Left lung (tissue), 10 donors: Measurements from ENCODE around the gene MED28. TPM values are rescaled to one million over a fixed set of nuclear protein-coding genes. Genes with fewer than 3 reads are reported as not detected.
"Not testable (repeated sequence)": the region's sequence is repeated elsewhere in the genome, so short reads cannot be mapped to it uniquely, and the experiment has no call there.

Source experiments
- ATAC-seq: fragments of 200-7000 bp; cut with Tn5 transposase; one replicate; pipeline ENCODE4 v1.9.1; 2020; ENCODE audit warnings: moderate library complexity
- DNase-seq, 4 donors: peaks; one replicate each; pipeline ENCODE4 v3.0.0-alpha.2; 2013 to 2020
- H3K27ac ChIP-seq, 2 donors: fragments of 200-600 bp; sonication (generic) in 1 of 2; one replicate each; pipeline versions ENCODE4 v1.5.0 to v1.8.0; 2020 to 2021
- H3K27me3 ChIP-seq, 2 donors: fragments of 200-600 bp; sonication (generic) in 1 of 2; one replicate each; pipeline versions ENCODE4 v1.5.0 to v1.8.0; 2020 to 2021
- H3K36me3 ChIP-seq, 2 donors: fragments of 200-600 bp; sonication (generic) in 1 of 2; one replicate each; pipeline versions ENCODE4 v1.5.0 to v1.8.0; 2020 to 2021
- H3K4me1 ChIP-seq, 2 donors: fragments of 200-600 bp; one replicate each; pipeline ENCODE4 v1.8.0; 2021
- H3K4me3 ChIP-seq, 2 donors: fragments of 200-600 bp; sonication (generic) in 1 of 2; one replicate each; pipeline versions ENCODE4 v1.5.0 to v1.8.0; 2020 to 2021; ENCODE audit warnings: mild to moderate bottlenecking in 1 of 2
- H3K9me3 ChIP-seq, 2 donors: fragments of 200-600 bp; sonication (generic) in 1 of 2; one replicate each; pipeline versions ENCODE4 v1.5.0 to v1.8.0; 2020 to 2021
- intact Hi-C, 2 donors: fragments of 100-400 bp; cut with DNase I; formaldehyde crosslinking; loops; one replicate each; pipeline versions ENCODE4 v1.11.2 to v1.14.2; 2022
- polyA plus RNA-seq, 6 donors: library from polyadenylated mRNA; unstranded; fragments of 120-200 nt; gene quantifications; one replicate each; pipeline ENCODE4 v1.2.1, GENCODE V29; 2013; ENCODE audit not compliant: insufficient read length in 6 of 6
- total RNA-seq, 2 donors: library from RNA; stranded (reverse); fragmentation: NEBNext Ultra II Directional; extraction: Animal tissue kit (Norgen Biotek cat#: 25700); gene quantifications; one replicate each; pipeline ENCODE4 v1.2.1, GENCODE V29; 2021
- TF ChIP-seq, protein P1 (sequence below), 2 donors: fragments of 200-600 bp; sonication (generic) in 1 of 2; IDR thresholded peaks; one replicate each; pipeline versions ENCODE4 v1.5.0 to v1.8.0; 2021; ENCODE audit warnings: antibody characterized with exemption in 2 of 2
- donor health status: DM: no; HTN: yes; CAD: no.
- donor health status: DM: no; HTN: no; CAD: no.

The MED28 gene
- total and polyA plus RNA-seq, 8 donors: 41.1 to 73.6 (median 69.2) TPM

- H3K4me3 ChIP-seq: no peak overlapping the region
- ATAC-seq: no peak
- TF ChIP-seq, protein P1, sequence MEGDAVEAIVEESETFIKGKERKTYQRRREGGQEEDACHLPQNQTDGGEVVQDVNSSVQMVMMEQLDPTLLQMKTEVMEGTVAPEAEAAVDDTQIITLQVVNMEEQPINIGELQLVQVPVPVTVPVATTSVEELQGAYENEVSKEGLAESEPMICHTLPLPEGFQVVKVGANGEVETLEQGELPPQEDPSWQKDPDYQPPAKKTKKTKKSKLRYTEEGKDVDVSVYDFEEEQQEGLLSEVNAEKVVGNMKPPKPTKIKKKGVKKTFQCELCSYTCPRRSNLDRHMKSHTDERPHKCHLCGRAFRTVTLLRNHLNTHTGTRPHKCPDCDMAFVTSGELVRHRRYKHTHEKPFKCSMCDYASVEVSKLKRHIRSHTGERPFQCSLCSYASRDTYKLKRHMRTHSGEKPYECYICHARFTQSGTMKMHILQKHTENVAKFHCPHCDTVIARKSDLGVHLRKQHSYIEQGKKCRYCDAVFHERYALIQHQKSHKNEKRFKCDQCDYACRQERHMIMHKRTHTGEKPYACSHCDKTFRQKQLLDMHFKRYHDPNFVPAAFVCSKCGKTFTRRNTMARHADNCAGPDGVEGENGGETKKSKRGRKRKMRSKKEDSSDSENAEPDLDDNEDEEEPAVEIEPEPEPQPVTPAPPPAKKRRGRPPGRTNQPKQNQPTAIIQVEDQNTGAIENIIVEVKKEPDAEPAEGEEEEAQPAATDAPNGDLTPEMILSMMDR (IDR thresholded peaks at IDR 0.05): no peak
- DNase-seq: no peak
- intact Hi-C loops: no loop called here
- no peaks in the 10 kb centered on the region for H3K9me3 ChIP-seq
- no peaks in the 10 kb centered on the region for H3K36me3 ChIP-seq
- no peaks in the 10 kb centered on the region for H3K27me3 ChIP-seq
- H3K4me1 ChIP-seq: no peaks in the 10 kb centered on the region
- H3K27ac ChIP-seq: no peak overlapping the region
Measured at GRCh38 chr4:17654701-17655100, 40.3 kb downstream of the MED28 start.

DNA sequence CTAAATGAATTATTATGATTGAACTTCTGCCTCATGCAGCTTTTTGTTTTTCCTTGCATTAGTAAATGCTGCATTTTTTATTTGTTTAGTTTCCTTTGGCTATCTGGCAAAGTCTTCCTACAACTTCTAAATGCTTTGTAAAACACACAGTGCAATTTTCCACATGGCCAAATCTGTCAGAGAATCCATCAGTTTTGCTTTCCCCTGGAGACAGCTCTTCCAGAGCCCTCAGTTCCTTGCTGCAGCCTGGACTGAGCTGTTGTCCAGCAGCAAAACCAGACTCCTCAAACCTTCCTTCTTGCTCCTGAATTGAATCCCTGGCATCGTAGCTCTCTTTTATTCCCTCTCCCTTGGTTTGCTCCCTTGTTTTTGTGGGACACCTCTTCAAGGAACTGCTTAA lies 42.6 kb downstream of the MED28 start:
- Histone ChIP-seq H3K36me3 (no peaks in the 10 kb centered on the region), H3K27ac (no peak overlapping the region), H3K4me1 (no peaks in the 10 kb centered on the region), H3K9me3 (no peaks in the 10 kb centered on the region), H3K4me3 (no peak overlapping the region), H3K27me3 (no peaks in the 10 kb centered on the region)
- intact Hi-C loops: no loop called here
- no peak for ATAC-seq
- TF ChIP-seq, protein P1 (IDR thresholded peaks at IDR 0.05): no peak
- no peak for DNase-seq

DNA sequence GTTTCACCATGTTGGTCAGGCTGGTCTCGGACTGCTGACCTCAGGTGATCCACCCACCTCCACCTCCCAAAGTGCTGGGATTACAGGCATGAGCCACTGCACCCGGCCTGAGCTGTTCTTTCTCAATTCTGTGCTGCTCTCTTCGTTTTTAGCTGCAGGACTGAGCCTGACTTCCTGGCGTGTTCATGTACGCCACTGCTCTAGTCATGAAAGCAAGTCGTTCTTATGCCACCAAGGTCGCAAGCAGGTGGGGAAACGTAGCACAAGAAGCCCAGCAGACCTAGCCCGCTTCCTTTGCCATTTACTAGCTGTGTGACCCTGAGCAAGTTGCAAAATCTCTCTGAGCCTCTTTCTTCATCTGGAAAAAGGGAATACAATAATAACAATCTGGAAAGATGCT lies 43.4 kb downstream of the MED28 start:
- Histone ChIP-seq H3K4me1 (no peaks in the 10 kb centered on the region), H3K9me3 (no peaks in the 10 kb centered on the region), H3K27ac (no peak overlapping the region), H3K36me3 (no peaks in the 10 kb centered on the region), H3K27me3 (no peaks in the 10 kb centered on the region), H3K4me3 (no peak overlapping the region)
- TF ChIP-seq, protein P1 (IDR thresholded peaks at IDR 0.05): no peak
- intact Hi-C loops: no loop called here
- ATAC-seq (no peak), DNase-seq (no peak)

DNA sequence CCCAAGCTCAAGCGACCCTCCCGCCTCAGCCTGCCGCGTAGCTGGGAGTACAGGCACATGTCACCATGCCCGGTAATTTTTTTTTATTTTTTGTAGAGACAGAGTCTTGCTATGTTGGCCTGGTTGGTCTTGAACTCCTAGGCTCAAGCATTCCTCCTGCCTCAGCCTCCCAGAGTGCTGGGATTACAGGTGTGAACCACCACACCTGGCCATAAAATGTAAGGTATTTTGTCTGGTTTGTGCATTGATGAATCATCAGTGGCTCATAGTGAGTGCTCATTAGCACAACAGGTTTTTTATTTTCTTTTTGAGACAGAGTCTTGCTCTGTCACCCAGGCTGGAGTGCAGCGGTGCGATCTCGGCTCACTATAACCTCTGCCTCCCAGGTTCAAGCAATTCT lies 44.8 kb downstream of the MED28 start:
- H3K27ac ChIP-seq, H3K9me3 ChIP-seq, H3K4me3 ChIP-seq, H3K36me3 ChIP-seq, DNase-seq, intact Hi-C loops, ATAC-seq, H3K4me1 ChIP-seq, H3K27me3 ChIP-seq: not testable (repeated sequence)

GRCh38 chr4:17662694-17663093 lies 48.3 kb downstream of the MED28 start:
- Histone ChIP-seq H3K36me3 (no peaks in the 10 kb centered on the region), H3K4me3 (no peak overlapping the region), H3K27me3 (no peaks in the 10 kb centered on the region), H3K9me3 (no peaks in the 10 kb centered on the region), H3K4me1 (no peaks in the 10 kb centered on the region), H3K27ac (no peak overlapping the region)
- intact Hi-C loops: no loop called here
- DNase-seq: no peak
- no peak for ATAC-seq
- TF ChIP-seq, protein P1 (IDR thresholded peaks at IDR 0.05): no peak

- no peak for DNase-seq
- no peak for ATAC-seq
- Histone ChIP-seq H3K9me3 (no peaks in the 10 kb centered on the region), H3K27ac (no peak overlapping the region), H3K4me3 (no peak overlapping the region), H3K36me3 (no peaks in the 10 kb centered on the region), H3K4me1 (no peaks in the 10 kb centered on the region), H3K27me3 (no peaks in the 10 kb centered on the region)
- intact Hi-C loops: no loop called here
- TF ChIP-seq, protein P1 (IDR thresholded peaks at IDR 0.05): no peak
Measured at GRCh38 chr4:17664755-17665154, 50.3 kb downstream of the MED28 start.
